ENCODE data around the gene CAMTA1.

Gene CAMTA1

GRCh38 chr1:7497107-7497637 is 711.9 kb downstream of the CAMTA1 start:
- DNase-seq: no peak

- no peak for DNase-seq
Measured at GRCh38 chr1:7500381-7501083, 715.3 kb downstream of the CAMTA1 start.

GRCh38 chr1:7501084-7501491 is 715.8 kb downstream of the CAMTA1 start:
- DNase-seq: no peak

- DNase-seq: no peak
Measured at GRCh38 chr1:7501723-7502603, 716.7 kb downstream of the CAMTA1 start.

GRCh38 chr1:7503691-7504437 is 718.6 kb downstream of the CAMTA1 start:
- no peak for DNase-seq

- no peak for DNase-seq
Measured at GRCh38 chr1:7504438-7504720, 719.1 kb downstream of the CAMTA1 start.

GRCh38 chr1:7505094-7505770 is 720.0 kb downstream of the CAMTA1 start:
- no peak for DNase-seq

GRCh38 chr1:7505771-7506453 is 720.7 kb downstream of the CAMTA1 start:
- DNase-seq: no peak

- DNase-seq: no peak
Measured at GRCh38 chr1:7506454-7507284, 721.4 kb downstream of the CAMTA1 start.

- no peak for DNase-seq
Measured at GRCh38 chr1:7507285-7508019, 722.2 kb downstream of the CAMTA1 start.

GRCh38 chr1:7508052-7508933 is 723.0 kb downstream of the CAMTA1 start:
- DNase-seq: no peak

- no peak for DNase-seq
Measured at GRCh38 chr1:7508934-7509519, 723.8 kb downstream of the CAMTA1 start.

GRCh38 chr1:7509598-7509997 is 724.3 kb downstream of the CAMTA1 start:
- no peak for DNase-seq

GRCh38 chr1:7510389-7510931 is 725.2 kb downstream of the CAMTA1 start:
- DNase-seq: no peak

- DNase-seq: no peak
Measured at GRCh38 chr1:7511381-7511780, 726.1 kb downstream of the CAMTA1 start.

GRCh38 chr1:7513081-7513480 is 727.8 kb downstream of the CAMTA1 start:
- no peak for DNase-seq

- DNase-seq: no peak
Measured at GRCh38 chr1:7515175-7515574, 729.9 kb downstream of the CAMTA1 start.

GRCh38 chr1:7515904-7516303 is 730.6 kb downstream of the CAMTA1 start:
- no peak for DNase-seq

GRCh38 chr1:7516341-7516740 is 731.1 kb downstream of the CAMTA1 start:
- DNase-seq: no peak

All from GOT3 (cell line).